ENCODE results near the gene NTSR1. TPM values are rescaled to one million over a fixed set of nuclear protein-coding genes. Genes with fewer than 3 reads are reported as not detected.

Gene NTSR1
- polyA plus RNA-seq, 1 experiment, result 0.09 TPM

GRCh38 chr20:62762376-62762775 lies 53.7 kb downstream of the NTSR1 start:
- DNase-seq (ENCODE audit: low read depth, low spot score), result no peak
- Histone ChIP-seq H3K27me3 (ENCODE audit: control insufficient read depth, insufficient read depth, low read length) (peaks cover 31% of the 10 kb centered on the region), H3K4me3 (ENCODE audit: low read depth, low read length) (no peak overlapping the region), H3K9me3 (ENCODE audit: control insufficient read depth, insufficient read depth, low read length) (peaks cover 3% of the 10 kb centered on the region; the same call in 1 of the 2 replicates), H3K27ac (ENCODE audit: low read depth, low read length) (no peak overlapping the region)
- ChIA-PET POLR2A (no interaction called here), CTCF (no interaction called here)
- TF ChIP-seq, protein P1, sequence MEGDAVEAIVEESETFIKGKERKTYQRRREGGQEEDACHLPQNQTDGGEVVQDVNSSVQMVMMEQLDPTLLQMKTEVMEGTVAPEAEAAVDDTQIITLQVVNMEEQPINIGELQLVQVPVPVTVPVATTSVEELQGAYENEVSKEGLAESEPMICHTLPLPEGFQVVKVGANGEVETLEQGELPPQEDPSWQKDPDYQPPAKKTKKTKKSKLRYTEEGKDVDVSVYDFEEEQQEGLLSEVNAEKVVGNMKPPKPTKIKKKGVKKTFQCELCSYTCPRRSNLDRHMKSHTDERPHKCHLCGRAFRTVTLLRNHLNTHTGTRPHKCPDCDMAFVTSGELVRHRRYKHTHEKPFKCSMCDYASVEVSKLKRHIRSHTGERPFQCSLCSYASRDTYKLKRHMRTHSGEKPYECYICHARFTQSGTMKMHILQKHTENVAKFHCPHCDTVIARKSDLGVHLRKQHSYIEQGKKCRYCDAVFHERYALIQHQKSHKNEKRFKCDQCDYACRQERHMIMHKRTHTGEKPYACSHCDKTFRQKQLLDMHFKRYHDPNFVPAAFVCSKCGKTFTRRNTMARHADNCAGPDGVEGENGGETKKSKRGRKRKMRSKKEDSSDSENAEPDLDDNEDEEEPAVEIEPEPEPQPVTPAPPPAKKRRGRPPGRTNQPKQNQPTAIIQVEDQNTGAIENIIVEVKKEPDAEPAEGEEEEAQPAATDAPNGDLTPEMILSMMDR (IDR thresholded peaks at IDR 0.05; ENCODE audit: low read depth, low read length), result no peak

GRCh38 chr20:62762801-62763368 lies 54.2 kb downstream of the NTSR1 start:
- POLR2A ChIA-PET, result no interaction called here
- CTCF ChIA-PET, result no interaction called here
- no peak for DNase-seq (ENCODE audit: low read depth, low spot score)
- peaks cover 33% of the 10 kb centered on the region for H3K27me3 ChIP-seq (ENCODE audit: control insufficient read depth, insufficient read depth, low read length)
- no peak overlapping the region for H3K27ac ChIP-seq (ENCODE audit: low read depth, low read length)
- H3K4me3 ChIP-seq (ENCODE audit: low read depth, low read length), result no peak overlapping the region
- TF ChIP-seq, protein P1 (IDR thresholded peaks at IDR 0.05; ENCODE audit: low read depth, low read length), result no peak
- no peaks in the 10 kb centered on the region; the same call in 1 of the 2 replicates for H3K9me3 ChIP-seq (ENCODE audit: control insufficient read depth, insufficient read depth, low read length)

DNA sequence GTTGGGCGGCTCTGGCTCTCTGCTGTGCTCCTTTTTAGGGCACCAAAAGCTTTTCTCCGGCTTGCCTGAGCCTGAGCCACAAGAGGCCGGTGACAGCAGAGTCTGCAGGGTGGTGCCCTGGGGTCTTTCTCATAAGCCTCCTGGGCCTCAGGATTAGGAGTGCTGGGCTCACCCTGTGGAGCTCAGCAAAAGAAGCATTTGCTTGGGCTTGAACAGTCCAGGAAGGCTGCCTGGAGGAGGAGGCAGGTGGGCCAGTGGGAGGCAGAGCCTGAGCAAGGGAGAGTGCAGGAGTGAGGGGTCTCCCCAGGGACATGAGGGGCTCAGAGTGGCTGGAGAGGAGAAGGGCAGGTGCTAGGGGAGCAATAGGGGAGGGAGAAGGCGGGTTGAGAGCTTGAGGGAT lies 54.8 kb downstream of the NTSR1 start:
- TF ChIP-seq, protein P1 (IDR thresholded peaks at IDR 0.05; ENCODE audit: low read depth, low read length), result no peak
- DNase-seq (ENCODE audit: low read depth, low spot score), result no peak
- no peaks in the 10 kb centered on the region; the same call in 1 of the 2 replicates for H3K9me3 ChIP-seq (ENCODE audit: control insufficient read depth, insufficient read depth, low read length)
- CTCF ChIA-PET, result no interaction called here
- no peak overlapping the region for H3K4me3 ChIP-seq (ENCODE audit: low read depth, low read length)
- POLR2A ChIA-PET, result no interaction called here
- H3K27ac ChIP-seq (ENCODE audit: low read depth, low read length), result no peak overlapping the region
- peaks cover 34% of the 10 kb centered on the region for H3K27me3 ChIP-seq (ENCODE audit: control insufficient read depth, insufficient read depth, low read length)

- ChIA-PET POLR2A (no interaction called here), CTCF (no interaction called here)
- TF ChIP-seq, protein P1 (IDR thresholded peaks at IDR 0.05; ENCODE audit: low read depth, low read length), result no peak
- Histone ChIP-seq H3K27me3 (ENCODE audit: control insufficient read depth, insufficient read depth, low read length) (peaks cover 34% of the 10 kb centered on the region), H3K4me3 (ENCODE audit: low read depth, low read length) (no peak overlapping the region), H3K9me3 (ENCODE audit: control insufficient read depth, insufficient read depth, low read length) (no peaks in the 10 kb centered on the region; the same call in 1 of the 2 replicates), H3K27ac (ENCODE audit: low read depth, low read length) (no peak overlapping the region)
- DNase-seq (ENCODE audit: low read depth, low spot score), result no peak
These were observed 55.7 kb downstream of the NTSR1 start for GRCh38 chr20:62764156-62764935.

DNA sequence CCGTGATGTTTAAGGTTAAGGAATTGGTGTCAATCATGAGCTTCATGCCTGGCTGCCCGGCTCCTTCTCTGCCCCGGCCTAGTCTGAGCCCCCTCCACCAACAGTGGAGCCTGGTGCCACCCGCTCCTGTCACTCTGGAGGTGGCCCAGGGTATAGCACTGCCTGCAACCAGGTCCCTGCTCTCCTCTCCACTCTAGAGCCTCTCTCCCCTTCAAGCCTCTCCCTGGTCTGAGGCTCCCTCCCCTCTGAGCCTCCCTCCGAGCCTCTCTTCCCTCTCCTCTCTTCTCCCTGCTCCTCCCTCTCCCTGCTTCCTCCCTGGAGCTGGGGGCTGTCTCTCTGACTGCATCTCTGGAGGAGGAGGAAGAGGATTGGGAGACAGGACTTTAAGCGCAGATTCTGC lies 56.4 kb downstream of the NTSR1 start:
- POLR2A ChIA-PET, result no interaction called here

More for the DNA sequence above, 56.4 kb downstream of the NTSR1 start:
- TF ChIP-seq, protein P1 (IDR thresholded peaks at IDR 0.05; ENCODE audit: low read depth, low read length), result no peak
- H3K4me3 ChIP-seq (ENCODE audit: low read depth, low read length), result no peak overlapping the region
- DNase-seq (ENCODE audit: low read depth, low spot score), result no peak
- CTCF ChIA-PET, result no interaction called here
- no peaks in the 10 kb centered on the region; the same call in 1 of the 2 replicates for H3K9me3 ChIP-seq (ENCODE audit: control insufficient read depth, insufficient read depth, low read length)
- H3K27me3 ChIP-seq (ENCODE audit: control insufficient read depth, insufficient read depth, low read length), result peaks cover 34% of the 10 kb centered on the region
- H3K27ac ChIP-seq (ENCODE audit: low read depth, low read length), result no peak overlapping the region

Measured in AG04450 (cell line).